Measurements from ENCODE around the gene CLDN14. TPM values are rescaled to one million over a fixed set of nuclear protein-coding genes. Genes with fewer than 3 reads are reported as not detected.

CLDN14 gene
- total and polyA plus RNA-seq, 2 donors = 0.14 to 0.78 TPM

GRCh38 chr21:36466061-36466511 is 13.8 kb downstream of the CLDN14 start:
- Histone ChIP-seq H3K4me3 (ENCODE audit: low read length in 2 of 2) (no peak overlapping the region), H3K9me3 (ENCODE audit: control insufficient read depth in 2 of 2, insufficient read depth in 1 of 2, low read length in 1 of 2) (no peaks in the 10 kb centered on the region), H3K27ac (ENCODE audit: low read depth in 1 of 2, low read length in 1 of 2) (no peak overlapping the region), H3K36me3 (ENCODE audit: control insufficient read depth in 2 of 2, insufficient read depth in 2 of 2, low read length in 1 of 2) (no peaks in the 10 kb centered on the region), H3K4me1 (ENCODE audit: control insufficient read depth in 2 of 2, insufficient read depth in 2 of 2, low read length in 2 of 2) (no peaks in the 10 kb centered on the region), H3K27me3 (ENCODE audit: control insufficient read depth in 2 of 2, insufficient read depth in 1 of 2, low read length in 1 of 2) (peaks cover 0 to 4% of the 10 kb centered on the region in 2 donors)
- no peak for DNase-seq (ENCODE audit: low read depth in 6 of 9, low spot score in 9 of 9)
- 94% methylated on average over 8 of the region's 8 CpGs for WGBS

DNA sequence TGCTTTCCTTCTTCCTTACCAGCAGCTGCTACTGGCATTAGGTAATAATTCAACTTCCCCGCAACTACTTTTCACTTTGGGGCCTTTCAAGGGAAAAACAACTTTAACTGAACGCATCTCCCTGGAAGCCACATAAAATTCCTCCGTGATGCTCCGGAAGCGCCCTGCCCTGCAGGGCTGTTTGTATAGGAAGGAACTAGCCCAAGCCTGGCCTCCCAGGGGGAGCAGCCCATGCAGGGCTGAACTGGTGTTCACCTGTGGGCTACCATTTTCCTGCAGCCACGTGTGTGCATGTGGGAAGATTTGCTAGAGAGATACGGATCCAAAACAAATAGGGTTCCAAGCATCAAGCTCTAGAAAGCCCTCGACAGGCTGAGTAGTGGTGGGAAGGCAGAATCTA is 14.4 kb downstream of the CLDN14 start:
- Histone ChIP-seq H3K4me1 (ENCODE audit: control insufficient read depth in 2 of 2, insufficient read depth in 2 of 2, low read length in 2 of 2) (no peaks in the 10 kb centered on the region), H3K27ac (ENCODE audit: low read depth in 1 of 2, low read length in 1 of 2) (no peak overlapping the region), H3K36me3 (ENCODE audit: control insufficient read depth in 2 of 2, insufficient read depth in 2 of 2, low read length in 1 of 2) (no peaks in the 10 kb centered on the region), H3K4me3 (ENCODE audit: low read length in 2 of 2) (no peak overlapping the region), H3K27me3 (ENCODE audit: control insufficient read depth in 2 of 2, insufficient read depth in 1 of 2, low read length in 1 of 2) (peaks cover 0 to 4% of the 10 kb centered on the region in 2 donors), H3K9me3 (ENCODE audit: control insufficient read depth in 2 of 2, insufficient read depth in 1 of 2, low read length in 1 of 2) (no peaks in the 10 kb centered on the region)
- 69% methylated on average over 8 of the region's 8 CpGs for WGBS
- no peak for DNase-seq (ENCODE audit: low read depth in 6 of 9, low spot score in 9 of 9)

GRCh38 chr21:36464590-36464989 is 15.3 kb downstream of the CLDN14 start:
- no peak for DNase-seq (ENCODE audit: low read depth in 6 of 9, low spot score in 9 of 9)
- WGBS = 97% methylated on average over 3 of the region's 3 CpGs
- no peak overlapping the region for H3K4me3 ChIP-seq (ENCODE audit: low read length in 2 of 2)
- peaks cover 0 to 4% of the 10 kb centered on the region in 2 donors for H3K27me3 ChIP-seq (ENCODE audit: control insufficient read depth in 2 of 2, insufficient read depth in 1 of 2, low read length in 1 of 2)
- H3K9me3 ChIP-seq (ENCODE audit: control insufficient read depth in 2 of 2, insufficient read depth in 1 of 2, low read length in 1 of 2) = no peaks in the 10 kb centered on the region
- no peaks in the 10 kb centered on the region for H3K36me3 ChIP-seq (ENCODE audit: control insufficient read depth in 2 of 2, insufficient read depth in 2 of 2, low read length in 1 of 2)
- no peak overlapping the region for H3K27ac ChIP-seq (ENCODE audit: low read depth in 1 of 2, low read length in 1 of 2)
- no peaks in the 10 kb centered on the region for H3K4me1 ChIP-seq (ENCODE audit: control insufficient read depth in 2 of 2, insufficient read depth in 2 of 2, low read length in 2 of 2)

DNA sequence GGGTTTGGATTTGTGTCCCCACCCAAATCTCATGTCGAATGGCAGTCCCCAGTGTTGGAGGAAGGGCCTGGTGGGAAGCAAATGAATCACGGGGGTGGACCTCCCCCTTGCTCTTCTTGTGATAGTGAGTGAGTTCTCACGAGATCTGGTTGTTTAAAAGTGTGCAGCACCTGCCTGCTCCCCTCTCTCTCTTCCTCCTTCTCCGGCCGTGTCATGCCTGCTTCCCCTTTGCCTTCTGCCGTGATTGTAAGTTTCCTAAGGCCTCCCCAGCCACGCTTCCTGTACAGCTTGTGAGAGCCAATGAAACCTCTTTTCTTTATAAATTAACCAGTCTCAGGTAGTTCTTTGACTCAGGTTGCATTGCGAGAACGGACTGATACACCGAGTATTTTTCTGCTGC is 15.9 kb downstream of the CLDN14 start:
- H3K27ac ChIP-seq (ENCODE audit: low read depth in 1 of 2, low read length in 1 of 2) = no peak overlapping the region
- no peak overlapping the region for H3K4me3 ChIP-seq (ENCODE audit: low read length in 2 of 2)
- H3K27me3 ChIP-seq (ENCODE audit: control insufficient read depth in 2 of 2, insufficient read depth in 1 of 2, low read length in 1 of 2) = peaks cover 0 to 4% of the 10 kb centered on the region in 2 donors
- no peaks in the 10 kb centered on the region for H3K9me3 ChIP-seq (ENCODE audit: control insufficient read depth in 2 of 2, insufficient read depth in 1 of 2, low read length in 1 of 2)
- no peaks in the 10 kb centered on the region for H3K4me1 ChIP-seq (ENCODE audit: control insufficient read depth in 2 of 2, insufficient read depth in 2 of 2, low read length in 2 of 2)
- H3K36me3 ChIP-seq (ENCODE audit: control insufficient read depth in 2 of 2, insufficient read depth in 2 of 2, low read length in 1 of 2) = no peaks in the 10 kb centered on the region
- no peak for DNase-seq (ENCODE audit: low read depth in 6 of 9, low spot score in 9 of 9)
- 45% methylated on average over 10 of the region's 10 CpGs for WGBS

- Histone ChIP-seq H3K27ac (ENCODE audit: low read depth in 1 of 2, low read length in 1 of 2) (no peak overlapping the region), H3K36me3 (ENCODE audit: control insufficient read depth in 2 of 2, insufficient read depth in 2 of 2, low read length in 1 of 2) (no peaks in the 10 kb centered on the region)
- WGBS = 95% methylated on average over 10 of the region's 10 CpGs
Observed at GRCh38 chr21:36463204-36463603, 16.7 kb downstream of the CLDN14 start.

GRCh38 chr21:36461918-36462486 is 17.9 kb downstream of the CLDN14 start:
- Histone ChIP-seq H3K27me3 (ENCODE audit: control insufficient read depth in 2 of 2, insufficient read depth in 1 of 2, low read length in 1 of 2) (peaks cover 0 to 4% of the 10 kb centered on the region in 2 donors), H3K4me1 (ENCODE audit: control insufficient read depth in 2 of 2, insufficient read depth in 2 of 2, low read length in 2 of 2) (no peaks in the 10 kb centered on the region), H3K36me3 (ENCODE audit: control insufficient read depth in 2 of 2, insufficient read depth in 2 of 2, low read length in 1 of 2) (no peaks in the 10 kb centered on the region), H3K27ac (ENCODE audit: low read depth in 1 of 2, low read length in 1 of 2) (no peak overlapping the region), H3K9me3 (ENCODE audit: control insufficient read depth in 2 of 2, insufficient read depth in 1 of 2, low read length in 1 of 2) (no peaks in the 10 kb centered on the region), H3K4me3 (ENCODE audit: low read length in 2 of 2) (no peak overlapping the region)
- no peak for DNase-seq (ENCODE audit: low read depth in 6 of 9, low spot score in 9 of 9)
- 95% methylated on average over 14 of the region's 14 CpGs for WGBS

More at GRCh38 chr21:36463204-36463603, 16.7 kb downstream of the CLDN14 start:
- no peak for DNase-seq (ENCODE audit: low read depth in 6 of 9, low spot score in 9 of 9)
- Histone ChIP-seq H3K4me3 (ENCODE audit: low read length in 2 of 2) (no peak overlapping the region), H3K27me3 (ENCODE audit: control insufficient read depth in 2 of 2, insufficient read depth in 1 of 2, low read length in 1 of 2) (peaks cover 0 to 4% of the 10 kb centered on the region in 2 donors), H3K4me1 (ENCODE audit: control insufficient read depth in 2 of 2, insufficient read depth in 2 of 2, low read length in 2 of 2) (no peaks in the 10 kb centered on the region), H3K9me3 (ENCODE audit: control insufficient read depth in 2 of 2, insufficient read depth in 1 of 2, low read length in 1 of 2) (no peaks in the 10 kb centered on the region)

DNA sequence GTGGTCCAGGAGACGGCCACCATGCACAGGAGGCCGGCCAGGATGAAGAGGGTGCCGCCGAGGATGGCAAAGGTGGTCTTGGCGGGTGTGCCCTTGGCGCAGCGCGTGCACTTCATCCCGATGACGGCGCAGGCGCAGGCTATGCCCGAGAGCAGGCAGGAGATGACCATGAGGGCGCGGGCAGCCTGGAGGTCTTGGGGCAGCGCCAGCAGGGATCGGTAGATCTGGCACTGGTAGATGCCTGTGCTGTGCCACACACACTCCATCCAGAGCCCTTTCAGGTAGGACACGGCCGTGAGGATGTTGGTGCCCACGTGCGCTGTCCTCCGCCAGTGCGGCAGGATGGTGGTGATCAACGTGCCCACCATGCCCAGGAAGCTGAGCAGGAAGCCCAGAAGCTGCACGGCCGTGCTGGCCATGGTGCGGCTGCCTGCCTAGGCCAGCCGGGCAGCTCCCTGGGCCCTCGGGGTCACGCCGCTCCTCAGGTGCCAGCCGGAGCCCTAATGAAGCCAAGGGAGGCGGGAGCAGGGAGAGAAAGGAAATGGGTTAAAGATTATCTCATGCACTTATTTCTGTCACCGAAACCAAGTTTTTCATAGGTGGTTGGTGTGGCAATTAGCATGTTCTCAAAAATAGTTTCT is 18.5 kb downstream of the CLDN14 start:
- Histone ChIP-seq H3K9me3 (ENCODE audit: control insufficient read depth in 2 of 2, insufficient read depth in 1 of 2, low read length in 1 of 2) (no peaks in the 10 kb centered on the region), H3K27ac (ENCODE audit: low read depth in 1 of 2, low read length in 1 of 2) (no peak overlapping the region), H3K4me1 (ENCODE audit: control insufficient read depth in 2 of 2, insufficient read depth in 2 of 2, low read length in 2 of 2) (no peaks in the 10 kb centered on the region), H3K4me3 (ENCODE audit: low read length in 2 of 2) (no peak overlapping the region), H3K36me3 (ENCODE audit: control insufficient read depth in 2 of 2, insufficient read depth in 2 of 2, low read length in 1 of 2) (no peaks in the 10 kb centered on the region), H3K27me3 (ENCODE audit: control insufficient read depth in 2 of 2, insufficient read depth in 1 of 2, low read length in 1 of 2) (peaks cover 0 to 4% of the 10 kb centered on the region in 2 donors)
- DNase-seq (ENCODE audit: low read depth in 6 of 9, low spot score in 9 of 9) = no peak
- 97% methylated on average over 34 of the region's 34 CpGs for WGBS

DNA sequence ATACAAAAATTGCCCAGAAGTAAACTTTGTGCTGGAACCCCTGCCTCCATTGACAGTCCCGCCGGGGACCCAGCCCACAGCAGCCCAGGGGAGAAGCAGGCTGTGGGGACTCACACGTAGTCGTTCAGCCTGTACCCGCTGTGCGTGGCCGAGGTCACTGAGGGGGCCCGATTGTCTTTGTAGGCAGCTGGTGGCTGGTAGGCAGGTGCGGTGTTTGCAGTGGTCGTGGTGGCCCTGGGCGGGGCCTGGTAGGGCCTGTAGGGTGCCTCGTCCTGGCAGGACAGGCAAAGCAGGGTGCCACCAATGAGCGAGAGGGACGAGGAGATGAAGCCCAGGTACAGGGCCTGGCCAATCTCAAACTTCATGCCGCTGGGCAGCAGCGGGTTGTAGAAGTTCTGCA is 19.1 kb downstream of the CLDN14 start:
- WGBS = 95% methylated on average over 16 of the region's 16 CpGs
- Histone ChIP-seq H3K27me3 (ENCODE audit: control insufficient read depth in 2 of 2, insufficient read depth in 1 of 2, low read length in 1 of 2) (peaks cover 0 to 4% of the 10 kb centered on the region in 2 donors), H3K4me3 (ENCODE audit: low read length in 2 of 2) (no peak overlapping the region), H3K9me3 (ENCODE audit: control insufficient read depth in 2 of 2, insufficient read depth in 1 of 2, low read length in 1 of 2) (no peaks in the 10 kb centered on the region), H3K27ac (ENCODE audit: low read depth in 1 of 2, low read length in 1 of 2) (no peak overlapping the region), H3K4me1 (ENCODE audit: control insufficient read depth in 2 of 2, insufficient read depth in 2 of 2, low read length in 2 of 2) (no peaks in the 10 kb centered on the region), H3K36me3 (ENCODE audit: control insufficient read depth in 2 of 2, insufficient read depth in 2 of 2, low read length in 1 of 2) (no peaks in the 10 kb centered on the region)
- no peak for DNase-seq (ENCODE audit: low read depth in 6 of 9, low spot score in 9 of 9)

DNA sequence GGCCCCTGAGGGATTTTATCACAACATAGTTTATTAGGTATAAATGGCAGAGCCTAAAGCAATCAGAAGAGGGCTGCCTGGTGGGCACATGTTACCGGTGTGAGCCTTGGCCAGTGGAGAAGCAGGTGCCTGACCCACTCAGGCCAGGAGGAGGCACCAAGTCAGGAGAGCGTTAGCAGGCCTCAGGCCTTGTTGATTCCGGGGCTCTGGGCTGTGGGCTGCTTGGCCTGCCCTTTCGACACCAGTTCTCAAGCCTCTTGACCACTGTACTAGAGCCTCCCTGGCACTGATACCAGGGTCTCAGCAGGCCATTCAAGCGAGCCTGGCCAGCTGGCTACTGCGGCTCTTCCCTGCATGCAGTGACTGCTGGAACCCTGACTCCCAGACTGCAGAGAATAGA is 20.8 kb downstream of the CLDN14 start:
- DNase-seq (ENCODE audit: low read depth in 6 of 9, low spot score in 9 of 9) = no peak
- Histone ChIP-seq H3K36me3 (ENCODE audit: control insufficient read depth in 2 of 2, insufficient read depth in 2 of 2, low read length in 1 of 2) (no peaks in the 10 kb centered on the region), H3K27ac (ENCODE audit: low read depth in 1 of 2, low read length in 1 of 2) (no peak overlapping the region), H3K27me3 (ENCODE audit: control insufficient read depth in 2 of 2, insufficient read depth in 1 of 2, low read length in 1 of 2) (no peaks in the 10 kb centered on the region), H3K4me1 (ENCODE audit: control insufficient read depth in 2 of 2, insufficient read depth in 2 of 2, low read length in 2 of 2) (no peaks in the 10 kb centered on the region), H3K9me3 (ENCODE audit: control insufficient read depth in 2 of 2, insufficient read depth in 1 of 2, low read length in 1 of 2) (no peaks in the 10 kb centered on the region), H3K4me3 (ENCODE audit: low read length in 2 of 2) (no peak overlapping the region)
- 97% methylated on average over 6 of the region's 6 CpGs for WGBS

Measured in thymus (tissue), 11 donors.